Upper lobe of right lung (tissue), 1 donor: ENCODE results near the gene P2RY6. TPM values are rescaled to one million over a fixed set of nuclear protein-coding genes. Genes with fewer than 3 reads are reported as not detected.

Experiments used
- ATAC-seq: fragments of 200-7000 bp; cut with Tn5 transposase; one replicate; pipeline ENCODE4 v1.9.1; 2020; ENCODE audit warnings: mild to moderate bottlenecking, moderate library complexity
- DNase-seq: peaks from one replicate; pipeline ENCODE4 v3.0.0-alpha.2; 2020
- H3K27ac ChIP-seq: fragments of 200-600 bp; one replicate; pipeline ENCODE4 v1.8.0; 2022
- H3K27me3 ChIP-seq: fragments of 200-600 bp; one replicate; pipeline ENCODE4 v1.8.0; 2022; ENCODE audit warnings: mild to moderate bottlenecking
- H3K36me3 ChIP-seq: fragments of 200-600 bp; one replicate; pipeline ENCODE4 v1.8.0; 2022
- H3K4me1 ChIP-seq: fragments of 200-600 bp; one replicate; pipeline ENCODE4 v1.8.0; 2022
- H3K4me3 ChIP-seq: fragments of 200-600 bp; one replicate; pipeline ENCODE4 v1.8.0; 2022; ENCODE audit warnings: mild to moderate bottlenecking
- H3K9me3 ChIP-seq: fragments of 200-600 bp; one replicate; pipeline ENCODE4 v1.8.0; 2022
- CTCF ChIP-seq: fragments of 200-600 bp; IDR thresholded peaks from one replicate; pipeline ENCODE4 v1.8.0; 2022; ENCODE audit warnings: antibody characterized with exemption
- intact Hi-C: fragments of 100-400 bp; cut with DNase I; formaldehyde crosslinking; loops from one replicate; pipeline ENCODE4 v1.11.0; 2022
- total RNA-seq: library from RNA; stranded (reverse); fragmentation: NEBNext Ultra II Directional; extraction: Animal tissue kit (Norgen Biotek cat#: 25700); gene quantifications from one replicate; pipeline ENCODE4 v1.2.1, GENCODE V29; 2021
- donor health status: DM: no; HTN: yes; CAD: no; lungs with severe emphysema.

The P2RY6 gene
- total RNA-seq, 1 donor from 2014 or later, result 3.2 TPM

GRCh38 chr11:73308003-73308960 is 36.1 kb downstream of the P2RY6 start, which contains the start of gene ARHGEF17:
ARHGEF17 (plus strand) TSS chr11:73308276; CDS start chr11:73308639, 363 bp downstream.
- Histone ChIP-seq H3K36me3 (no peaks in the 10 kb centered on the region), H3K4me1 (peaks cover 38% of the 10 kb centered on the region), H3K27me3 (no peaks in the 10 kb centered on the region), H3K9me3 (no peaks in the 10 kb centered on the region), H3K4me3 (peak within 1 kb of the TSS; percentile 76), H3K27ac (peak within 1 kb of the TSS; percentile 98)
- intact Hi-C loops, result loop anchor here (5.0 kb wide), 1 partner anchor 39 kb away; no protein-coding TSS in a partner anchor
- DNase-seq (peak; percentile 89), ATAC-seq (peak; percentile 37)
- no peak for TF ChIP-seq CTCF

- Histone ChIP-seq H3K27ac (peak overlapping the region; percentile 98), H3K4me3 (peak overlapping the region; percentile 76), H3K36me3 (no peaks in the 10 kb centered on the region), H3K9me3 (no peaks in the 10 kb centered on the region), H3K27me3 (no peaks in the 10 kb centered on the region), H3K4me1 (peaks cover 48% of the 10 kb centered on the region)
- ATAC-seq (peak; percentile 78), DNase-seq (peak; percentile 96)
- intact Hi-C loops, result loop anchor here (5.0 kb wide), 1 partner anchor 38 kb away; no protein-coding TSS in a partner anchor
- no peak for TF ChIP-seq CTCF
Observed at GRCh38 chr11:73308961-73309919, 37.1 kb downstream of the P2RY6 start.

- Histone ChIP-seq H3K4me1 (peaks cover 56% of the 10 kb centered on the region), H3K27me3 (no peaks in the 10 kb centered on the region), H3K36me3 (no peaks in the 10 kb centered on the region), H3K4me3 (peak overlapping the region; percentile 76), H3K27ac (peak overlapping the region; percentile 98), H3K9me3 (no peaks in the 10 kb centered on the region)
- DNase-seq (no peak), ATAC-seq (no peak)
- no peak for TF ChIP-seq CTCF
- intact Hi-C loops, result no loop called here
Observed at GRCh38 chr11:73310076-73310475, 37.9 kb downstream of the P2RY6 start.

- ATAC-seq (no peak), DNase-seq (no peak)
- Histone ChIP-seq H3K27me3 (no peaks in the 10 kb centered on the region), H3K9me3 (no peaks in the 10 kb centered on the region), H3K36me3 (no peaks in the 10 kb centered on the region), H3K27ac (peak overlapping the region; percentile 98), H3K4me1 (peaks cover 64% of the 10 kb centered on the region), H3K4me3 (peak overlapping the region; percentile 76)
- intact Hi-C loops, result no loop called here
- TF ChIP-seq CTCF, result no peak
Observed at GRCh38 chr11:73310661-73311393, 38.7 kb downstream of the P2RY6 start.

GRCh38 chr11:73311394-73311869 is 39.3 kb downstream of the P2RY6 start:
- ATAC-seq (no peak), DNase-seq (no peak)
- Histone ChIP-seq H3K27ac (peak overlapping the region; percentile 98), H3K4me3 (peak overlapping the region; percentile 76), H3K4me1 (peaks cover 70% of the 10 kb centered on the region), H3K36me3 (no peaks in the 10 kb centered on the region), H3K27me3 (no peaks in the 10 kb centered on the region), H3K9me3 (no peaks in the 10 kb centered on the region)
- intact Hi-C loops, result no loop called here
- TF ChIP-seq CTCF, result no peak
